GM23338 (cell line): Measurements from ENCODE around the gene BAHCC1. TPM values are rescaled to one million over a fixed set of nuclear protein-coding genes. Genes with fewer than 3 reads are reported as not detected.

Experiments
- ATAC-seq: fragments of 200-7000 bp; cut with Tn5 transposase; 3 replicates; pipeline ENCODE4 v1.9.1; 2020
- DNase-seq: peaks from one replicate; pipeline ENCODE4 v3.0.0-alpha.2; 2015; ENCODE audit warnings: low spot score
- H2AFZ ChIP-seq: fragments of 200-600 bp; sonication (generic); 2 replicates; pipeline ENCODE4 v1.8.0; 2016; ENCODE audit warnings: antibody characterized with exemption, mild to moderate bottlenecking, moderate library complexity
- H3F3A ChIP-seq: fragments of 200-600 bp; sonication (generic); replicated peaks from 2 replicates; pipeline ENCODE4 v1.8.0; 2017; ENCODE audit warnings: antibody characterized with exemption, mixed run types, low read depth
- H3K27ac ChIP-seq: fragments of 200-600 bp; sonication (generic); 2 replicates; pipeline ENCODE4 v1.6.1; 2016; ENCODE audit warnings: low read depth
- H3K27me3 ChIP-seq: fragments of 200-600 bp; sonication (generic); 2 replicates; pipeline ENCODE4 v1.8.0; 2016; ENCODE audit warnings: mild to moderate bottlenecking, mixed run types, moderate library complexity; ENCODE audit not compliant: insufficient read depth
- H3K36me3 ChIP-seq: fragments of 200-600 bp; sonication (generic); 2 replicates; pipeline ENCODE4 v1.8.0; 2016; ENCODE audit warnings: mild to moderate bottlenecking; ENCODE audit not compliant: insufficient read depth
- H3K4me1 ChIP-seq: fragments of 200-600 bp; sonication (generic); 2 replicates; pipeline ENCODE4 v1.8.0; 2016; ENCODE audit warnings: mild to moderate bottlenecking, moderate library complexity; ENCODE audit not compliant: insufficient read depth
- H3K4me2 ChIP-seq: fragments of 200-600 bp; sonication (generic); 2 replicates; pipeline ENCODE4 v1.7.1; 2017; ENCODE audit warnings: mixed run types
- H3K4me3 ChIP-seq: fragments of 200-600 bp; sonication (generic); 2 replicates; pipeline ENCODE4 v1.6.1; 2016; ENCODE audit warnings: mixed run types
- H3K79me2 ChIP-seq: fragments of 200-600 bp; sonication (generic); replicated peaks from 2 replicates; pipeline ENCODE4 v1.8.0; 2017; ENCODE audit warnings: mild to moderate bottlenecking; ENCODE audit not compliant: insufficient read depth
- H3K9me2 ChIP-seq: fragments of 200-600 bp; sonication (generic); 2 replicates; pipeline ENCODE4 v1.8.0; 2017; ENCODE audit not compliant: insufficient read depth
- H4K20me1 ChIP-seq: fragments of 200-600 bp; sonication (generic); replicated peaks from 2 replicates; pipeline ENCODE4 v1.8.0; 2017; ENCODE audit warnings: mild to moderate bottlenecking; ENCODE audit not compliant: insufficient read depth
- H3K27ac Mint-ChIP-seq: 2 replicates; pipeline ENCODE4 v1.8.0; 2020; ENCODE audit warnings: inconsistent platforms, mild to moderate bottlenecking, moderate library complexity, mixed read lengths
- H3K27me3 Mint-ChIP-seq: 3 replicates; pipeline ENCODE4 v1.8.0; 2022; ENCODE audit warnings: low read depth, mild to moderate bottlenecking, moderate library complexity, mixed read lengths, inconsistent platforms; ENCODE audit not compliant: insufficient read depth, poor library complexity
- H3K36me3 Mint-ChIP-seq: 3 replicates; pipeline ENCODE4 v1.8.0; 2021; ENCODE audit warnings: low read depth, mild to moderate bottlenecking, inconsistent platforms, moderate library complexity, mixed read lengths
- H3K4me1 Mint-ChIP-seq: 3 replicates; pipeline ENCODE4 v1.8.0; 2020; ENCODE audit warnings: mild to moderate bottlenecking, inconsistent platforms, mixed read lengths
- H3K4me3 Mint-ChIP-seq: 3 replicates; pipeline ENCODE4 v1.8.0; 2021; ENCODE audit warnings: moderate library complexity, mild to moderate bottlenecking, inconsistent platforms, mixed read lengths
- H3K9me3 Mint-ChIP-seq: 3 replicates; pipeline ENCODE4 v1.8.0; 2020; ENCODE audit warnings: moderate library complexity, mild to moderate bottlenecking, inconsistent platforms, mixed read lengths
- EZH2phosphoT487 ChIP-seq: fragments of 200-600 bp; sonication (generic); IDR thresholded peaks from one replicate; pipeline ENCODE4 v1.8.1; 2018; ENCODE audit warnings: antibody characterized with exemption; ENCODE audit not compliant: unreplicated experiment
- JUNB ChIP-seq: IDR thresholded peaks from one replicate; pipeline ENCODE4 v1.6.1; 2016; ENCODE audit warnings: antibody characterized with exemption; ENCODE audit not compliant: unreplicated experiment
- NANOG ChIP-seq: IDR thresholded peaks from 2 replicates; pipeline ENCODE4 v1.6.1; 2016; ENCODE audit warnings: antibody characterized with exemption, borderline replicate concordance
- POLR2AphosphoS5 ChIP-seq: IDR thresholded peaks from 2 replicates; pipeline ENCODE4 v1.6.1; 2016; ENCODE audit warnings: antibody characterized with exemption, low read depth
- STAT1 ChIP-seq: IDR thresholded peaks from one replicate; pipeline ENCODE4 v1.6.1; 2016; ENCODE audit warnings: antibody characterized with exemption; ENCODE audit not compliant: unreplicated experiment
- ZNF114 ChIP-seq: fragments of 250-450 bp; sonication (Bioruptor Pico); IDR thresholded peaks from 2 replicates; pipeline ENCODE4 v1.5.0; 2020; ENCODE audit warnings: mild to moderate bottlenecking, moderate library complexity
- ZNF331 ChIP-seq: fragments of 250-450 bp; sonication (Bioruptor Pico); IDR thresholded peaks from 2 replicates; pipeline ENCODE4 v1.5.0; 2020; ENCODE audit warnings: low read depth, mild to moderate bottlenecking, moderate library complexity
- polyA plus RNA-seq: library from polyadenylated mRNA; unstranded; fragments of >200 nt; fragmentation: Nextera tagmentation; extraction: Ambion mirVana; gene quantifications from 2 replicates; pipeline ENCODE4 v1.2.1, GENCODE V29; 2016
- total RNA-seq: library from RNA; depleted of rRNA; stranded (reverse); fragments of >200 nt; shearing (Covaris generic); gene quantifications from 2 replicates; pipeline ENCODE4 v1.2.3, GENCODE V29; 2014
- TF ChIP-seq, protein P1 (sequence below): fragments of 250-450 bp; sonication (Bioruptor Pico); IDR thresholded peaks from 2 replicates; pipeline ENCODE4 v1.5.0; 2020; ENCODE audit warnings: mild to moderate bottlenecking, moderate library complexity
- TF ChIP-seq, protein P2 (sequence below), 2 experiments: fragments of 200-600 bp in 1 of 2; sonication (generic) in 1 of 2; conservative IDR thresholded peaks; 2 replicates each; pipeline versions ENCODE4 v1.5.1 to v1.6.1; 2016 to 2017; ENCODE audit warnings: antibody characterized with exemption in 2 of 2, low read depth in 2 of 2, mild to moderate bottlenecking in 2 of 2, moderate library complexity in 1 of 2
- TF ChIP-seq, protein P3 (sequence below): IDR thresholded peaks from one replicate; pipeline ENCODE4 v1.6.1; 2018; ENCODE audit warnings: antibody characterized with exemption; ENCODE audit not compliant: unreplicated experiment

BAHCC1 gene
- total and polyA plus RNA-seq, 2 experiments from 2014 or later = 0.24 to 1.1 TPM

DNA sequence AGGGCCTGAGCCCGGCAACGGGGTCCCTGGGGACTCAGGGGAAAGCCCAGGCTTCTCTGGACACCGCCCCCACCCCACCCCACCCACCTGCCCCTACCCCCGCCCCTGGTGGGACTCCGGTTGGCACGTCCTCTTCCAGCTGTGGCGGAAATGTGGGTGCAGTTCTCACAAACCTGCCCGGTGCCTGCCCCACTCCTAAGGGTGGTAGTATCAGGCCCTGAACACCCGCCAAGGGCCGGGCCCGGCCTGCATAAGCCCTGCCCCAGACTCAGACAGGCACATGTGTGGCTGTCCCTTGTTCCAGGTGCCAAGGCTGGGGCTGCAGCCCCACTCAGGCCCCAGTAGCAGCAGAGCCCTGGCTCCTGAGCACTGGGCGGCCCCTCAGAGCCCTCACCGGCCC is 59.2 kb downstream of the BAHCC1 start:
- Histone ChIP-seq H3K27me3 (no peaks in the 10 kb centered on the region), H3F3A (no peaks in the 10 kb centered on the region), H3K4me3 (no peak overlapping the region), H3K79me2 (no peaks in the 10 kb centered on the region), H2AFZ (no peak overlapping the region), H3K27ac (no peak overlapping the region), H4K20me1 (no peaks in the 10 kb centered on the region), H3K4me2 (no peak overlapping the region), H3K4me1 (no peaks in the 10 kb centered on the region), H3K9me2 (no peaks in the 10 kb centered on the region), H3K36me3 (no peaks in the 10 kb centered on the region)
- peaks cover 4% of the 10 kb centered on the region for H3K27me3 Mint-ChIP-seq
- no peak overlapping the region for H3K27ac Mint-ChIP-seq
- H3K4me3 Mint-ChIP-seq = no peak overlapping the region
- TF ChIP-seq ZNF114 (CRISPR knock-in tag) (no peak), STAT1 (no peak), POLR2AphosphoS5 (no peak), JUNB (no peak), NANOG (no peak), ZNF331 (CRISPR knock-in tag) (no peak), EZH2phosphoT487 (no peak)
- TF ChIP-seq, protein P1, sequence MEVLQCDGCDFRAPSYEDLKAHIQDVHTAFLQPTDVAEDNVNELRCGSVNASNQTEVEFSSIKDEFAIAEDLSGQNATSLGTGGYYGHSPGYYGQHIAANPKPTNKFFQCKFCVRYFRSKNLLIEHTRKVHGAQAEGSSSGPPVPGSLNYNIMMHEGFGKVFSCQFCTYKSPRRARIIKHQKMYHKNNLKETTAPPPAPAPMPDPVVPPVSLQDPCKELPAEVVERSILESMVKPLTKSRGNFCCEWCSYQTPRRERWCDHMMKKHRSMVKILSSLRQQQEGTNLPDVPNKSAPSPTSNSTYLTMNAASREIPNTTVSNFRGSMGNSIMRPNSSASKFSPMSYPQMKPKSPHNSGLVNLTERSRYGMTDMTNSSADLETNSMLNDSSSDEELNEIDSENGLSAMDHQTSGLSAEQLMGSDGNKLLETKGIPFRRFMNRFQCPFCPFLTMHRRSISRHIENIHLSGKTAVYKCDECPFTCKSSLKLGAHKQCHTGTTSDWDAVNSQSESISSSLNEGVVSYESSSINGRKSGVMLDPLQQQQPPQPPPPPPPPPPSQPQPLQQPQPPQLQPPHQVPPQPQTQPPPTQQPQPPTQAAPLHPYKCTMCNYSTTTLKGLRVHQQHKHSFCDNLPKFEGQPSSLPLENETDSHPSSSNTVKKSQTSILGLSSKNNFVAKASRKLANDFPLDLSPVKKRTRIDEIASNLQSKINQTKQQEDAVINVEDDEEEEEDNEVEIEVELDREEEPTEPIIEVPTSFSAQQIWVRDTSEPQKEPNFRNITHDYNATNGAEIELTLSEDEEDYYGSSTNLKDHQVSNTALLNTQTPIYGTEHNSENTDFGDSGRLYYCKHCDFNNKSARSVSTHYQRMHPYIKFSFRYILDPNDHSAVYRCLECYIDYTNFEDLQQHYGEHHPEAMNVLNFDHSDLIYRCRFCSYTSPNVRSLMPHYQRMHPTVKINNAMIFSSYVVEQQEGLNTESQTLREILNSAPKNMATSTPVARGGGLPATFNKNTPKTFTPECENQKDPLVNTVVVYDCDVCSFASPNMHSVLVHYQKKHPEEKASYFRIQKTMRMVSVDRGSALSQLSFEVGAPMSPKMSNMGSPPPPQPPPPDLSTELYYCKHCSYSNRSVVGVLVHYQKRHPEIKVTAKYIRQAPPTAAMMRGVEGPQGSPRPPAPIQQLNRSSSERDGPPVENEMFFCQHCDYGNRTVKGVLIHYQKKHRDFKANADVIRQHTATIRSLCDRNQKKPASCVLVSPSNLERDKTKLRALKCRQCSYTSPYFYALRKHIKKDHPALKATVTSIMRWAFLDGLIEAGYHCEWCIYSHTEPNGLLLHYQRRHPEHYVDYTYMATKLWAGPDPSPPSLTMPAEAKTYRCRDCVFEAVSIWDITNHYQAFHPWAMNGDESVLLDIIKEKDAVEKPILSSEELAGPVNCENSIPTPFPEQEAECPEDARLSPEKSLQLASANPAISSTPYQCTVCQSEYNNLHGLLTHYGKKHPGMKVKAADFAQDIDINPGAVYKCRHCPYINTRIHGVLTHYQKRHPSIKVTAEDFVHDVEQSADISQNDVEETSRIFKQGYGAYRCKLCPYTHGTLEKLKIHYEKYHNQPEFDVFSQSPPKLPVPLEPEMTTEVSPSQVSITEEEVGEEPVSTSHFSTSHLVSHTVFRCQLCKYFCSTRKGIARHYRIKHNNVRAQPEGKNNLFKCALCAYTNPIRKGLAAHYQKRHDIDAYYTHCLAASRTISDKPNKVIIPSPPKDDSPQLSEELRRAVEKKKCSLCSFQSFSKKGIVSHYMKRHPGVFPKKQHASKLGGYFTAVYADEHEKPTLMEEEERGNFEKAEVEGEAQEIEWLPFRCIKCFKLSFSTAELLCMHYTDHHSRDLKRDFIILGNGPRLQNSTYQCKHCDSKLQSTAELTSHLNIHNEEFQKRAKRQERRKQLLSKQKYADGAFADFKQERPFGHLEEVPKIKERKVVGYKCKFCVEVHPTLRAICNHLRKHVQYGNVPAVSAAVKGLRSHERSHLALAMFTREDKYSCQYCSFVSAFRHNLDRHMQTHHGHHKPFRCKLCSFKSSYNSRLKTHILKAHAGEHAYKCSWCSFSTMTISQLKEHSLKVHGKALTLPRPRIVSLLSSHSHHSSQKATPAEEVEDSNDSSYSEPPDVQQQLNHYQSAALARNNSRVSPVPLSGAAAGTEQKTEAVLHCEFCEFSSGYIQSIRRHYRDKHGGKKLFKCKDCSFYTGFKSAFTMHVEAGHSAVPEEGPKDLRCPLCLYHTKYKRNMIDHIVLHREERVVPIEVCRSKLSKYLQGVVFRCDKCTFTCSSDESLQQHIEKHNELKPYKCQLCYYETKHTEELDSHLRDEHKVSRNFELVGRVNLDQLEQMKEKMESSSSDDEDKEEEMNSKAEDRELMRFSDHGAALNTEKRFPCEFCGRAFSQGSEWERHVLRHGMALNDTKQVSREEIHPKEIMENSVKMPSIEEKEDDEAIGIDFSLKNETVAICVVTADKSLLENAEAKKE (CRISPR knock-in tag) = no peak
- TF ChIP-seq, protein P2, sequence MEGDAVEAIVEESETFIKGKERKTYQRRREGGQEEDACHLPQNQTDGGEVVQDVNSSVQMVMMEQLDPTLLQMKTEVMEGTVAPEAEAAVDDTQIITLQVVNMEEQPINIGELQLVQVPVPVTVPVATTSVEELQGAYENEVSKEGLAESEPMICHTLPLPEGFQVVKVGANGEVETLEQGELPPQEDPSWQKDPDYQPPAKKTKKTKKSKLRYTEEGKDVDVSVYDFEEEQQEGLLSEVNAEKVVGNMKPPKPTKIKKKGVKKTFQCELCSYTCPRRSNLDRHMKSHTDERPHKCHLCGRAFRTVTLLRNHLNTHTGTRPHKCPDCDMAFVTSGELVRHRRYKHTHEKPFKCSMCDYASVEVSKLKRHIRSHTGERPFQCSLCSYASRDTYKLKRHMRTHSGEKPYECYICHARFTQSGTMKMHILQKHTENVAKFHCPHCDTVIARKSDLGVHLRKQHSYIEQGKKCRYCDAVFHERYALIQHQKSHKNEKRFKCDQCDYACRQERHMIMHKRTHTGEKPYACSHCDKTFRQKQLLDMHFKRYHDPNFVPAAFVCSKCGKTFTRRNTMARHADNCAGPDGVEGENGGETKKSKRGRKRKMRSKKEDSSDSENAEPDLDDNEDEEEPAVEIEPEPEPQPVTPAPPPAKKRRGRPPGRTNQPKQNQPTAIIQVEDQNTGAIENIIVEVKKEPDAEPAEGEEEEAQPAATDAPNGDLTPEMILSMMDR (conservative IDR thresholded peaks at IDR 0.05; ENCODE audit: low read depth in 2 of 2) = no peak
- TF ChIP-seq, protein P3, sequence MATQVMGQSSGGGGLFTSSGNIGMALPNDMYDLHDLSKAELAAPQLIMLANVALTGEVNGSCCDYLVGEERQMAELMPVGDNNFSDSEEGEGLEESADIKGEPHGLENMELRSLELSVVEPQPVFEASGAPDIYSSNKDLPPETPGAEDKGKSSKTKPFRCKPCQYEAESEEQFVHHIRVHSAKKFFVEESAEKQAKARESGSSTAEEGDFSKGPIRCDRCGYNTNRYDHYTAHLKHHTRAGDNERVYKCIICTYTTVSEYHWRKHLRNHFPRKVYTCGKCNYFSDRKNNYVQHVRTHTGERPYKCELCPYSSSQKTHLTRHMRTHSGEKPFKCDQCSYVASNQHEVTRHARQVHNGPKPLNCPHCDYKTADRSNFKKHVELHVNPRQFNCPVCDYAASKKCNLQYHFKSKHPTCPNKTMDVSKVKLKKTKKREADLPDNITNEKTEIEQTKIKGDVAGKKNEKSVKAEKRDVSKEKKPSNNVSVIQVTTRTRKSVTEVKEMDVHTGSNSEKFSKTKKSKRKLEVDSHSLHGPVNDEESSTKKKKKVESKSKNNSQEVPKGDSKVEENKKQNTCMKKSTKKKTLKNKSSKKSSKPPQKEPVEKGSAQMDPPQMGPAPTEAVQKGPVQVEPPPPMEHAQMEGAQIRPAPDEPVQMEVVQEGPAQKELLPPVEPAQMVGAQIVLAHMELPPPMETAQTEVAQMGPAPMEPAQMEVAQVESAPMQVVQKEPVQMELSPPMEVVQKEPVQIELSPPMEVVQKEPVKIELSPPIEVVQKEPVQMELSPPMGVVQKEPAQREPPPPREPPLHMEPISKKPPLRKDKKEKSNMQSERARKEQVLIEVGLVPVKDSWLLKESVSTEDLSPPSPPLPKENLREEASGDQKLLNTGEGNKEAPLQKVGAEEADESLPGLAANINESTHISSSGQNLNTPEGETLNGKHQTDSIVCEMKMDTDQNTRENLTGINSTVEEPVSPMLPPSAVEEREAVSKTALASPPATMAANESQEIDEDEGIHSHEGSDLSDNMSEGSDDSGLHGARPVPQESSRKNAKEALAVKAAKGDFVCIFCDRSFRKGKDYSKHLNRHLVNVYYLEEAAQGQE = no peak
- H3K4me1 Mint-ChIP-seq = peaks cover 6% of the 10 kb centered on the region
- H3K36me3 Mint-ChIP-seq = no peaks in the 10 kb centered on the region
- DNase-seq (no peak), ATAC-seq (no peak)
- no peaks in the 10 kb centered on the region for H3K9me3 Mint-ChIP-seq
